H9 (cell line): ENCODE data around the gene RNF146. TPM values are rescaled to one million over a fixed set of nuclear protein-coding genes. Genes with fewer than 3 reads are reported as not detected.

Experiments used
- DNase-seq: peaks from one replicate; pipeline ENCODE4 v3.0.0-alpha.2; 2017
- H2AFZ ChIP-seq: one replicate; pipeline ENCODE4 v1.6.1; 2013; ENCODE audit warnings: mild to moderate bottlenecking, low read length, control low read depth, moderate library complexity
- H2AK5ac ChIP-seq: 2 replicates; pipeline ENCODE4 v1.6.1; 2013; ENCODE audit warnings: low read length, control low read depth, mixed read lengths; ENCODE audit not compliant: insufficient read length
- H2BK120ac ChIP-seq: one replicate; pipeline ENCODE4 v1.6.1; 2013; ENCODE audit warnings: low read depth, mild to moderate bottlenecking, low read length, control low read depth, inconsistent platforms; ENCODE audit not compliant: poor library complexity, severe bottlenecking
- H2BK12ac ChIP-seq: 2 replicates; pipeline ENCODE4 v1.6.1; 2013; ENCODE audit warnings: low read length, control low read depth, mixed read lengths, low read depth; ENCODE audit not compliant: insufficient read length
- H2BK15ac ChIP-seq: 2 replicates; pipeline ENCODE4 v1.6.1; 2013; ENCODE audit warnings: low read depth, low read length, control low read depth
- H2BK20ac ChIP-seq: one replicate; pipeline ENCODE4 v1.6.1; 2013; ENCODE audit warnings: low read depth, mild to moderate bottlenecking, low read length, control low read depth, inconsistent platforms; ENCODE audit not compliant: poor library complexity, severe bottlenecking
- H2BK5ac ChIP-seq: 2 replicates; pipeline ENCODE4 v1.6.1; 2013; ENCODE audit warnings: low read length, control low read depth, mixed read lengths; ENCODE audit not compliant: insufficient read length
- H3K14ac ChIP-seq: 2 replicates; pipeline ENCODE4 v1.6.1; 2013; ENCODE audit warnings: low read length, control low read depth; ENCODE audit not compliant: insufficient read depth
- H3K18ac ChIP-seq: 2 replicates; pipeline ENCODE4 v1.6.1; 2013; ENCODE audit warnings: low read depth, mild to moderate bottlenecking, mixed read lengths, low read length, control low read depth; ENCODE audit not compliant: insufficient read length
- H3K23ac ChIP-seq: 2 replicates; pipeline ENCODE4 v1.6.1; 2013; ENCODE audit warnings: low read length, control low read depth, mixed read lengths, low read depth; ENCODE audit not compliant: insufficient read length
- H3K23me2 ChIP-seq: 2 replicates; pipeline ENCODE4 v1.6.1; 2013; ENCODE audit warnings: low read depth, mild to moderate bottlenecking, mixed read lengths, low read length, control low read depth; ENCODE audit not compliant: insufficient read length, poor library complexity, severe bottlenecking
- H3K27ac ChIP-seq: 2 replicates; pipeline ENCODE4 v1.5.1; 2013; ENCODE audit warnings: low read length, control low read depth, mixed read lengths, low read depth; ENCODE audit not compliant: insufficient read length
- H3K27me3 ChIP-seq: 2 replicates; pipeline ENCODE4 v1.6.1; 2013; ENCODE audit warnings: low read length, control low read depth, inconsistent platforms; ENCODE audit not compliant: insufficient read depth
- H3K4ac ChIP-seq: 2 replicates; pipeline ENCODE4 v1.6.1; 2013; ENCODE audit warnings: low read depth, mild to moderate bottlenecking, control low read depth, inconsistent platforms, low read length, moderate library complexity
- H3K4me1 ChIP-seq: 2 replicates; pipeline ENCODE4 v1.6.1; 2013; ENCODE audit warnings: low read length, control low read depth, inconsistent platforms; ENCODE audit not compliant: insufficient read depth
- H3K4me2 ChIP-seq: 2 replicates; pipeline ENCODE4 v1.6.1; 2013; ENCODE audit warnings: low read length, control low read depth, mixed read lengths; ENCODE audit not compliant: insufficient read length, insufficient read depth
- H3K56ac ChIP-seq: 2 replicates; pipeline ENCODE4 v1.6.1; 2013; ENCODE audit warnings: low read depth, mild to moderate bottlenecking, mixed read lengths, low read length, control low read depth; ENCODE audit not compliant: insufficient read length
- H3K79me1 ChIP-seq: 2 replicates; pipeline ENCODE4 v1.6.1; 2013; ENCODE audit warnings: low read depth, mild to moderate bottlenecking, moderate library complexity, low read length, control low read depth, inconsistent platforms; ENCODE audit not compliant: insufficient read depth, poor library complexity, severe bottlenecking
- H3K79me2 ChIP-seq: 2 replicates; pipeline ENCODE4 v1.6.1; 2013; ENCODE audit warnings: low read length, control low read depth, inconsistent platforms; ENCODE audit not compliant: insufficient read depth
- H3K9ac ChIP-seq: 2 replicates; pipeline ENCODE4 v1.6.1; 2013; ENCODE audit warnings: low read length, control low read depth, mixed read lengths; ENCODE audit not compliant: insufficient read length; ENCODE audit errors: extremely low read depth
- H3K9me3 ChIP-seq: one replicate; pipeline ENCODE4 v1.6.1; 2013; ENCODE audit warnings: low read depth, low read length, inconsistent platforms; ENCODE audit not compliant: control insufficient read depth
- H3T11ph ChIP-seq: one replicate; pipeline ENCODE4 v1.6.1; 2013; ENCODE audit warnings: mild to moderate bottlenecking, low read length, control low read depth, inconsistent platforms
- H4K20me1 ChIP-seq: one replicate; pipeline ENCODE4 v1.6.1; 2013; ENCODE audit not compliant: control insufficient read depth, insufficient read length, insufficient read depth
- H4K5ac ChIP-seq: 2 replicates; pipeline ENCODE4 v1.6.1; 2013; ENCODE audit warnings: low read depth, mild to moderate bottlenecking, mixed read lengths, low read length, control low read depth; ENCODE audit not compliant: insufficient read length
- H4K8ac ChIP-seq: replicated peaks from 2 replicates; pipeline ENCODE4 v1.6.1; 2013; ENCODE audit warnings: low read length, control low read depth, mixed read lengths, low read depth; ENCODE audit not compliant: insufficient read length
- H4K91ac ChIP-seq: 2 replicates; pipeline ENCODE4 v1.6.1; 2013; ENCODE audit warnings: low read depth, mild to moderate bottlenecking, moderate library complexity, mixed read lengths, low read length, control low read depth; ENCODE audit not compliant: insufficient read length
- H3K27ac Mint-ChIP-seq, 3 experiments: 2 replicates in 2 of 3; 3 replicates in 1 of 3; pipeline ENCODE4 v1.8.0; 2020 to 2021; ENCODE audit warnings: mixed read lengths in 3 of 3, mild to moderate bottlenecking in 1 of 3, moderate library complexity in 1 of 3
- H3K27me3 Mint-ChIP-seq: 2 replicates; pipeline ENCODE4 v1.8.0; 2021; ENCODE audit warnings: low read depth, mild to moderate bottlenecking, moderate library complexity, mixed read lengths
- H3K36me3 Mint-ChIP-seq, 3 experiments: 2 replicates in 2 of 3; 3 replicates in 1 of 3; pipeline ENCODE4 v1.8.0; 2020 to 2021; ENCODE audit warnings: low read depth in 3 of 3, mixed read lengths in 3 of 3; ENCODE audit not compliant: insufficient read depth in 1 of 3
- H3K4me1 Mint-ChIP-seq, 2 experiments: 2 replicates each; pipeline ENCODE4 v1.8.0; 2020; ENCODE audit warnings: mixed read lengths in 2 of 2
- H3K4me3 Mint-ChIP-seq, 2 experiments: 2 replicates in 1 of 2; 3 replicates in 1 of 2; pipeline ENCODE4 v1.8.0; 2020 to 2021; ENCODE audit warnings: mild to moderate bottlenecking in 2 of 2, mixed read lengths in 2 of 2, moderate library complexity in 1 of 2
- H3K9me3 Mint-ChIP-seq, 2 experiments: 2 replicates in 1 of 2; 3 replicates in 1 of 2; pipeline ENCODE4 v1.8.0; 2020; ENCODE audit warnings: mild to moderate bottlenecking in 2 of 2, mixed read lengths in 2 of 2, moderate library complexity in 1 of 2
- CTCF ChIP-seq: fragments of 200-600 bp; sonication (generic); conservative IDR thresholded peaks from 3 replicates; pipeline ENCODE4 v1.8.0; 2021; ENCODE audit warnings: antibody characterized with exemption, mild to moderate bottlenecking
- total RNA-seq: library from RNA; stranded (reverse); gene quantifications from 2 replicates; pipeline ENCODE4 v1.2.1, GENCODE V29; 2021

Gene RNF146
- total RNA-seq, 1 experiment from 2014 or later, result 20.4 TPM

- Histone ChIP-seq H2AK5ac (no peak overlapping the region), H3K18ac (no peak overlapping the region), H3T11ph (no peak overlapping the region), H3K9ac (no peak overlapping the region), H2BK15ac (no peak overlapping the region), H4K20me1 (no peaks in the 10 kb centered on the region), H3K56ac (no peak overlapping the region), H2BK5ac (no peak overlapping the region), H4K91ac (no peak overlapping the region), H2AFZ (no peak overlapping the region), H4K5ac (no peak overlapping the region), H3K14ac (no peak overlapping the region), H3K23me2 (no peaks in the 10 kb centered on the region), H3K27me3 (no peaks in the 10 kb centered on the region), H2BK120ac (no peak overlapping the region), H3K79me2 (no peaks in the 10 kb centered on the region), H3K4me1 (peaks cover 1% of the 10 kb centered on the region; the same call in 1 of the 2 replicates), H3K4ac (no peak overlapping the region), H3K79me1 (no peaks in the 10 kb centered on the region), H3K27ac (no peak overlapping the region), H3K9me3 (no peaks in the 10 kb centered on the region), H3K23ac (no peak overlapping the region), H2BK20ac (no peak overlapping the region), H3K4me2 (no peak overlapping the region), H2BK12ac (no peak overlapping the region), H4K8ac (no peak overlapping the region)
- no peak overlapping the region for H3K27ac Mint-ChIP-seq
- DNase-seq, result no peak
- no peaks in the 10 kb centered on the region for H3K9me3 Mint-ChIP-seq
- H3K4me1 Mint-ChIP-seq, result peaks cover 16 to 19% of the 10 kb centered on the region in 2 experiments
- no peaks in the 10 kb centered on the region for H3K27me3 Mint-ChIP-seq
- H3K36me3 Mint-ChIP-seq, result peaks cover 22 to 33% (median 30%) of the 10 kb centered on the region in 3 experiments
- H3K4me3 Mint-ChIP-seq, result no peak overlapping the region
- TF ChIP-seq CTCF, result no peak
Measured at GRCh38 chr6:127288705-127289104, 22.0 kb downstream of the RNF146 start.
